ENCODE measurements around the gene JPH3. TPM values are rescaled to one million over a fixed set of nuclear protein-coding genes. Genes with fewer than 3 reads are reported as not detected.

The JPH3 gene
- total RNA-seq, 1 experiment from 2014 or later = 39.0 TPM

DNA sequence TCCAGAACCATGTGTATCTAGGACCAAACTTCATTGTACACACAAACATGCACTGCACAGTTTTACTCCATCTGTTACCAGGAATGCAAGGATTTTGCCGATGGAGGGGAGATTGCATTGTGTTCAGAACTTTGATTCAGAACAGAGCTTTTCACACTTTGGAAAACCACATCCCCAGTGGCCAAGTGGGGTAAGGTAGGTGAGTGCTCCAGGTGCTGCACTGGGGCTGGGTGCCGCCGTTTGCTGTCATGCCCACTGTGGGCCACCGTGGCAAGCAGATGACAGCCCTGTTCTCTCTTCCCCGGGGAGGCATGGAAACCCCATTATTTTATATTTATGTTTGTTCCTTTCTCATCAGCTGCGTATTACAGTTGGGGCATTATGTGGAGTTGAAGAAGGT, 29.3 kb upstream of the JPH3 start:
- Mint-ChIP-seq H3K4me3 (no peak overlapping the region), H3K36me3 (no peaks in the 10 kb centered on the region), H3K9me3 (peaks cover 13% of the 10 kb centered on the region), H3K27me3 (ENCODE audit: low read depth) (no peaks in the 10 kb centered on the region; the same call in 1 of the 2 replicates), H3K4me1 (peaks cover 33% of the 10 kb centered on the region), H3K27ac (no peak overlapping the region)
- CTCF ChIA-PET = interaction anchor here (0.7 to 3.9 kb wide), 8 partner anchors 10 to 128 kb away, joined by 3 to 81 read pairs (median 31); partner anchors contain the start of gene JPH3
- POLR2A ChIA-PET = interaction anchor here (0.6 kb wide), 1 partner anchor 63 kb away, joined by 3 read pairs; no protein-coding TSS in a partner anchor
- no peak for DNase-seq (ENCODE audit: low spot score)
- ATAC-seq = no peak
- TF ChIP-seq TEAD4 (CRISPR knock-in tag; IDR thresholded peaks at IDR 0.05) = no peak
- TF ChIP-seq ZNF219 (CRISPR knock-in tag; IDR thresholded peaks at IDR 0.05; ENCODE audit: borderline replicate concordance) = no peak
- TF ChIP-seq, protein P1, sequence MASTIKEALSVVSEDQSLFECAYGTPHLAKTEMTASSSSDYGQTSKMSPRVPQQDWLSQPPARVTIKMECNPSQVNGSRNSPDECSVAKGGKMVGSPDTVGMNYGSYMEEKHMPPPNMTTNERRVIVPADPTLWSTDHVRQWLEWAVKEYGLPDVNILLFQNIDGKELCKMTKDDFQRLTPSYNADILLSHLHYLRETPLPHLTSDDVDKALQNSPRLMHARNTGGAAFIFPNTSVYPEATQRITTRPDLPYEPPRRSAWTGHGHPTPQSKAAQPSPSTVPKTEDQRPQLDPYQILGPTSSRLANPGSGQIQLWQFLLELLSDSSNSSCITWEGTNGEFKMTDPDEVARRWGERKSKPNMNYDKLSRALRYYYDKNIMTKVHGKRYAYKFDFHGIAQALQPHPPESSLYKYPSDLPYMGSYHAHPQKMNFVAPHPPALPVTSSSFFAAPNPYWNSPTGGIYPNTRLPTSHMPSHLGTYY (CRISPR knock-in tag; IDR thresholded peaks at IDR 0.05) = no peak
- TF ChIP-seq, protein P2, sequence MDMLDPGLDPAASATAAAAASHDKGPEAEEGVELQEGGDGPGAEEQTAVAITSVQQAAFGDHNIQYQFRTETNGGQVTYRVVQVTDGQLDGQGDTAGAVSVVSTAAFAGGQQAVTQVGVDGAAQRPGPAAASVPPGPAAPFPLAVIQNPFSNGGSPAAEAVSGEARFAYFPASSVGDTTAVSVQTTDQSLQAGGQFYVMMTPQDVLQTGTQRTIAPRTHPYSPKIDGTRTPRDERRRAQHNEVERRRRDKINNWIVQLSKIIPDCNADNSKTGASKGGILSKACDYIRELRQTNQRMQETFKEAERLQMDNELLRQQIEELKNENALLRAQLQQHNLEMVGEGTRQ (CRISPR knock-in tag; IDR thresholded peaks at IDR 0.05) = no peak
- TF ChIP-seq, protein P3, sequence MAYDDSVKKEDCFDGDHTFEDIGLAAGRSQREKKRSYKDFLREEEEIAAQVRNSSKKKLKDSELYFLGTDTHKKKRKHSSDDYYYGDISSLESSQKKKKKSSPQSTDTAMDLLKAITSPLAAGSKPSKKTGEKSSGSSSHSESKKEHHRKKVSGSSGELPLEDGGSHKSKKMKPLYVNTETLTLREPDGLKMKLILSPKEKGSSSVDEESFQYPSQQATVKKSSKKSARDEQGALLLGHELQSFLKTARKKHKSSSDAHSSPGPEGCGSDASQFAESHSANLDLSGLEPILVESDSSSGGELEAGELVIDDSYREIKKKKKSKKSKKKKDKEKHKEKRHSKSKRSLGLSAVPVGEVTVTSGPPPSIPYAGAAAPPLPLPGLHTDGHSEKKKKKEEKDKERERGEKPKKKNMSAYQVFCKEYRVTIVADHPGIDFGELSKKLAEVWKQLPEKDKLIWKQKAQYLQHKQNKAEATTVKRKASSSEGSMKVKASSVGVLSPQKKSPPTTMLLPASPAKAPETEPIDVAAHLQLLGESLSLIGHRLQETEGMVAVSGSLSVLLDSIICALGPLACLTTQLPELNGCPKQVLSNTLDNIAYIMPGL (CRISPR knock-in tag; IDR thresholded peaks at IDR 0.05) = no peak
- TF ChIP-seq, protein P4, sequence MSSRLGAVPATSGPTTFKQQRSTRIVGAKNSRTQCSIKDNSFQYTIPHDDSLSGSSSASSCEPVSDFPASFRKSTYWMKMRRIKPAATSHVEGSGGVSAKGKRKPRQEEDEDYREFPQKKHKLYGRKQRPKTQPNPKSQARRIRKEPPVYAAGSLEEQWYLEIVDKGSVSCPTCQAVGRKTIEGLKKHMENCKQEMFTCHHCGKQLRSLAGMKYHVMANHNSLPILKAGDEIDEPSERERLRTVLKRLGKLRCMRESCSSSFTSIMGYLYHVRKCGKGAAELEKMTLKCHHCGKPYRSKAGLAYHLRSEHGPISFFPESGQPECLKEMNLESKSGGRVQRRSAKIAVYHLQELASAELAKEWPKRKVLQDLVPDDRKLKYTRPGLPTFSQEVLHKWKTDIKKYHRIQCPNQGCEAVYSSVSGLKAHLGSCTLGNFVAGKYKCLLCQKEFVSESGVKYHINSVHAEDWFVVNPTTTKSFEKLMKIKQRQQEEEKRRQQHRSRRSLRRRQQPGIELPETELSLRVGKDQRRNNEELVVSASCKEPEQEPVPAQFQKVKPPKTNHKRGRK (CRISPR knock-in tag; IDR thresholded peaks at IDR 0.05; ENCODE audit: borderline replicate concordance) = no peak
- no peak for TF ChIP-seq SOX15 (CRISPR knock-in tag; IDR thresholded peaks at IDR 0.05)
- no peak for TF ChIP-seq EMX1 (CRISPR knock-in tag; IDR thresholded peaks at IDR 0.05)
- TF ChIP-seq, protein P5, sequence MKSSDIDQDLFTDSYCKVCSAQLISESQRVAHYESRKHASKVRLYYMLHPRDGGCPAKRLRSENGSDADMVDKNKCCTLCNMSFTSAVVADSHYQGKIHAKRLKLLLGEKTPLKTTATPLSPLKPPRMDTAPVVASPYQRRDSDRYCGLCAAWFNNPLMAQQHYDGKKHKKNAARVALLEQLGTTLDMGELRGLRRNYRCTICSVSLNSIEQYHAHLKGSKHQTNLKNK (CRISPR knock-in tag; IDR thresholded peaks at IDR 0.05) = no peak
- TF ChIP-seq, protein P6, sequence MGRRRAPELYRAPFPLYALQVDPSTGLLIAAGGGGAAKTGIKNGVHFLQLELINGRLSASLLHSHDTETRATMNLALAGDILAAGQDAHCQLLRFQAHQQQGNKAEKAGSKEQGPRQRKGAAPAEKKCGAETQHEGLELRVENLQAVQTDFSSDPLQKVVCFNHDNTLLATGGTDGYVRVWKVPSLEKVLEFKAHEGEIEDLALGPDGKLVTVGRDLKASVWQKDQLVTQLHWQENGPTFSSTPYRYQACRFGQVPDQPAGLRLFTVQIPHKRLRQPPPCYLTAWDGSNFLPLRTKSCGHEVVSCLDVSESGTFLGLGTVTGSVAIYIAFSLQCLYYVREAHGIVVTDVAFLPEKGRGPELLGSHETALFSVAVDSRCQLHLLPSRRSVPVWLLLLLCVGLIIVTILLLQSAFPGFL (CRISPR knock-in tag; IDR thresholded peaks at IDR 0.05; ENCODE audit: borderline replicate concordance) = no peak
- TF ChIP-seq, protein P7, sequence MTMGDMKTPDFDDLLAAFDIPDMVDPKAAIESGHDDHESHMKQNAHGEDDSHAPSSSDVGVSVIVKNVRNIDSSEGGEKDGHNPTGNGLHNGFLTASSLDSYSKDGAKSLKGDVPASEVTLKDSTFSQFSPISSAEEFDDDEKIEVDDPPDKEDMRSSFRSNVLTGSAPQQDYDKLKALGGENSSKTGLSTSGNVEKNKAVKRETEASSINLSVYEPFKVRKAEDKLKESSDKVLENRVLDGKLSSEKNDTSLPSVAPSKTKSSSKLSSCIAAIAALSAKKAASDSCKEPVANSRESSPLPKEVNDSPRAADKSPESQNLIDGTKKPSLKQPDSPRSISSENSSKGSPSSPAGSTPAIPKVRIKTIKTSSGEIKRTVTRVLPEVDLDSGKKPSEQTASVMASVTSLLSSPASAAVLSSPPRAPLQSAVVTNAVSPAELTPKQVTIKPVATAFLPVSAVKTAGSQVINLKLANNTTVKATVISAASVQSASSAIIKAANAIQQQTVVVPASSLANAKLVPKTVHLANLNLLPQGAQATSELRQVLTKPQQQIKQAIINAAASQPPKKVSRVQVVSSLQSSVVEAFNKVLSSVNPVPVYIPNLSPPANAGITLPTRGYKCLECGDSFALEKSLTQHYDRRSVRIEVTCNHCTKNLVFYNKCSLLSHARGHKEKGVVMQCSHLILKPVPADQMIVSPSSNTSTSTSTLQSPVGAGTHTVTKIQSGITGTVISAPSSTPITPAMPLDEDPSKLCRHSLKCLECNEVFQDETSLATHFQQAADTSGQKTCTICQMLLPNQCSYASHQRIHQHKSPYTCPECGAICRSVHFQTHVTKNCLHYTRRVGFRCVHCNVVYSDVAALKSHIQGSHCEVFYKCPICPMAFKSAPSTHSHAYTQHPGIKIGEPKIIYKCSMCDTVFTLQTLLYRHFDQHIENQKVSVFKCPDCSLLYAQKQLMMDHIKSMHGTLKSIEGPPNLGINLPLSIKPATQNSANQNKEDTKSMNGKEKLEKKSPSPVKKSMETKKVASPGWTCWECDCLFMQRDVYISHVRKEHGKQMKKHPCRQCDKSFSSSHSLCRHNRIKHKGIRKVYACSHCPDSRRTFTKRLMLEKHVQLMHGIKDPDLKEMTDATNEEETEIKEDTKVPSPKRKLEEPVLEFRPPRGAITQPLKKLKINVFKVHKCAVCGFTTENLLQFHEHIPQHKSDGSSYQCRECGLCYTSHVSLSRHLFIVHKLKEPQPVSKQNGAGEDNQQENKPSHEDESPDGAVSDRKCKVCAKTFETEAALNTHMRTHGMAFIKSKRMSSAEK (CRISPR knock-in tag; IDR thresholded peaks at IDR 0.05; ENCODE audit: borderline replicate concordance) = no peak
- TF ChIP-seq, protein P8, sequence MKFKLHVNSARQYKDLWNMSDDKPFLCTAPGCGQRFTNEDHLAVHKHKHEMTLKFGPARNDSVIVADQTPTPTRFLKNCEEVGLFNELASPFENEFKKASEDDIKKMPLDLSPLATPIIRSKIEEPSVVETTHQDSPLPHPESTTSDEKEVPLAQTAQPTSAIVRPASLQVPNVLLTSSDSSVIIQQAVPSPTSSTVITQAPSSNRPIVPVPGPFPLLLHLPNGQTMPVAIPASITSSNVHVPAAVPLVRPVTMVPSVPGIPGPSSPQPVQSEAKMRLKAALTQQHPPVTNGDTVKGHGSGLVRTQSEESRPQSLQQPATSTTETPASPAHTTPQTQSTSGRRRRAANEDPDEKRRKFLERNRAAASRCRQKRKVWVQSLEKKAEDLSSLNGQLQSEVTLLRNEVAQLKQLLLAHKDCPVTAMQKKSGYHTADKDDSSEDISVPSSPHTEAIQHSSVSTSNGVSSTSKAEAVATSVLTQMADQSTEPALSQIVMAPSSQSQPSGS (CRISPR knock-in tag; IDR thresholded peaks at IDR 0.05; ENCODE audit: borderline replicate concordance, low read depth) = no peak
- TF ChIP-seq, protein P9, sequence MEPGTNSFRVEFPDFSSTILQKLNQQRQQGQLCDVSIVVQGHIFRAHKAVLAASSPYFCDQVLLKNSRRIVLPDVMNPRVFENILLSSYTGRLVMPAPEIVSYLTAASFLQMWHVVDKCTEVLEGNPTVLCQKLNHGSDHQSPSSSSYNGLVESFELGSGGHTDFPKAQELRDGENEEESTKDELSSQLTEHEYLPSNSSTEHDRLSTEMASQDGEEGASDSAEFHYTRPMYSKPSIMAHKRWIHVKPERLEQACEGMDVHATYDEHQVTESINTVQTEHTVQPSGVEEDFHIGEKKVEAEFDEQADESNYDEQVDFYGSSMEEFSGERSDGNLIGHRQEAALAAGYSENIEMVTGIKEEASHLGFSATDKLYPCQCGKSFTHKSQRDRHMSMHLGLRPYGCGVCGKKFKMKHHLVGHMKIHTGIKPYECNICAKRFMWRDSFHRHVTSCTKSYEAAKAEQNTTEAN (CRISPR knock-in tag; IDR thresholded peaks at IDR 0.05) = no peak
- TF ChIP-seq, protein P10, sequence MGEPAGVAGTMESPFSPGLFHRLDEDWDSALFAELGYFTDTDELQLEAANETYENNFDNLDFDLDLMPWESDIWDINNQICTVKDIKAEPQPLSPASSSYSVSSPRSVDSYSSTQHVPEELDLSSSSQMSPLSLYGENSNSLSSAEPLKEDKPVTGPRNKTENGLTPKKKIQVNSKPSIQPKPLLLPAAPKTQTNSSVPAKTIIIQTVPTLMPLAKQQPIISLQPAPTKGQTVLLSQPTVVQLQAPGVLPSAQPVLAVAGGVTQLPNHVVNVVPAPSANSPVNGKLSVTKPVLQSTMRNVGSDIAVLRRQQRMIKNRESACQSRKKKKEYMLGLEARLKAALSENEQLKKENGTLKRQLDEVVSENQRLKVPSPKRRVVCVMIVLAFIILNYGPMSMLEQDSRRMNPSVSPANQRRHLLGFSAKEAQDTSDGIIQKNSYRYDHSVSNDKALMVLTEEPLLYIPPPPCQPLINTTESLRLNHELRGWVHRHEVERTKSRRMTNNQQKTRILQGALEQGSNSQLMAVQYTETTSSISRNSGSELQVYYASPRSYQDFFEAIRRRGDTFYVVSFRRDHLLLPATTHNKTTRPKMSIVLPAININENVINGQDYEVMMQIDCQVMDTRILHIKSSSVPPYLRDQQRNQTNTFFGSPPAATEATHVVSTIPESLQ (CRISPR knock-in tag; IDR thresholded peaks at IDR 0.05) = no peak
- TF ChIP-seq RORB (CRISPR knock-in tag; IDR thresholded peaks at IDR 0.05) = no peak
- no peak for TF ChIP-seq TP53 (CRISPR knock-in tag; IDR thresholded peaks at IDR 0.05)
- no peak for TF ChIP-seq IRF2 (CRISPR knock-in tag; IDR thresholded peaks at IDR 0.05; ENCODE audit: borderline replicate concordance, low read depth)
